HUES48 (cell line): ENCODE measurements around the gene GJA4.

Experiments used
- H3K27ac ChIP-seq: one replicate; pipeline ENCODE4 v1.7.0; 2013; ENCODE audit warnings: low read depth, low read length, inconsistent platforms
- H3K27me3 ChIP-seq: 2 replicates; pipeline ENCODE4 v1.6.1; 2013; ENCODE audit warnings: mild to moderate bottlenecking, low read length; ENCODE audit not compliant: control insufficient read depth, insufficient read depth
- H3K36me3 ChIP-seq: 2 replicates; pipeline ENCODE4 v1.6.1; 2013; ENCODE audit warnings: low read length; ENCODE audit not compliant: control insufficient read depth, insufficient read depth
- H3K4me1 ChIP-seq: 2 replicates; pipeline ENCODE4 v1.6.1; 2013; ENCODE audit warnings: mild to moderate bottlenecking, low read length; ENCODE audit not compliant: control insufficient read depth, insufficient read depth
- H3K4me3 ChIP-seq: 2 replicates; pipeline ENCODE4 v1.5.1; 2013; ENCODE audit warnings: mild to moderate bottlenecking, low read depth, low read length
- H3K9ac ChIP-seq: 2 replicates; pipeline ENCODE4 v1.6.1; 2013; ENCODE audit warnings: mild to moderate bottlenecking, low read depth, low read length, moderate library complexity
- H3K9me3 ChIP-seq: 2 replicates; pipeline ENCODE4 v1.6.1; 2013; ENCODE audit warnings: low read length; ENCODE audit not compliant: control insufficient read depth, insufficient read depth

Gene GJA4

DNA sequence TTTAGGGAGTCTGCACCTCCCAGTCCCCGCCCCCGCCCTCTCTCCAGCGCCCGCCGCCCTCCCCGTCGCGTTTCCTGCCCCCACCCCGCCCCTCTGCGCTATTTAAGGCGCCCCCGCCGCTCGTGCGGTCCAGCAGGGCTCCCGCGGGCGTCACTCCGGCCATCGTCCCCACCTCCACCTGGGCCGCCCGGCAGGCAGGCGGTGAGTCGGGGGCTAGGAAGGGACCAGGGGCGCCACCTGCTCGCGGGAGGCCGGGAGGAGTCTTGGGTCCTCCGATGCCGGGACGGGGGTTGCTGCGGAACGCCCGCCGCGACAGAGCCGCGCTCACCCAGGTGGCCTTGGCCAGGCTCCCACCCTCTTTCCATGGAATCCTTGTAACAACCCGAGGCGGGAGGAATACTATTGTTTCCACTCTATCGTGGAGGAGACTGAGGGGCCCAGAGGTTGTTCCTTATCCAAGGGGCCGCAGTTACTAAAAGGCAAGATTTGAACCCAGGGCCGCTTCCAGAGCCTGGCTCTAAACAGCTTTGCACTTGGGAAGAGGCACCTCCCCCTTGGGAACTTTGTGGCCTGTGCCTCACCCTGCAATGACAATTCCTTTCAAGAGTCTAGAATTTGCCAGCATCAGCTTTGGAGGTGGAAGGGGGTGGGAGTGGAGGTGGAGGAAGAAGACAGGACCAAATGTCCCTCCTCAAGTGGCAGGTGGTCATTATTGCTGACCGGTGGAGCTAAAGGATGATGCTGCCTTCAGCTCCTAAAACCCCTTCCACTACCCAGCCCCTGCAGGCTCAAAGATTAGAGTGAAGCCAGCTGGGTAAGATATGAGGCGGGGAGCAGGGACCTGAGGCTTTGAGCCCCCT lies at the start of gene GJA4:
GJA4 (plus strand) TSS at position 132 of the 860 bp plus-strand sequence. CDS start 1,215 bp downstream, outside the sequence.
- no peaks in the 10 kb centered on the region for H3K4me1 ChIP-seq
- no peaks in the 10 kb centered on the region for H3K9me3 ChIP-seq
- H3K27me3 ChIP-seq, result peaks cover 19% of the 10 kb centered on the region
- no peak within 1 kb of the TSS for H3K27ac ChIP-seq
- no peak within 1 kb of the TSS for H3K9ac ChIP-seq
- H3K36me3 ChIP-seq, result no peaks in the 10 kb centered on the region
- H3K4me3 ChIP-seq, result peak within 1 kb of the TSS; percentile 62

DNA sequence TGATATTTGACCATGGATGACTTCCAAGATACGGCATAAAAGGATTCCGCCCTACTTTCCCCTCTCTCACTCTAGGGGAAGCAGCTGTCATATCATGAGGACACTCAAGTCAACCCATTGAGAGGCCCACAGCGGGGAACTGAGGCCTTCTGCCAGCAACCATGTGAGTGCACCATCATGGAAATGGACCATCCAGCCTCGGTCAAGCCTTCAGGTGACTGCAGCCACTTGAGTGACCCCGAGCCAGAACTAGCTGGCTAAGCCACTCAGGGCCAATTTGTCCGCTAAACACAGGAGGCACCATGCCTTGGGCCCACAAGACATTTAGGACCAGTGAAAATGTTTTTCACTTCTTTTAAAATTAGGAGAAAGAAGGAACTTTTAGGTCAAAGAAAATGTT lies 49.0 kb upstream of the GJA4 start:
- Histone ChIP-seq H3K36me3 (no peaks in the 10 kb centered on the region), H3K9ac (no peak overlapping the region), H3K4me1 (no peaks in the 10 kb centered on the region), H3K4me3 (no peak overlapping the region), H3K27ac (no peak overlapping the region), H3K27me3 (peaks cover 6% of the 10 kb centered on the region), H3K9me3 (no peaks in the 10 kb centered on the region)

GRCh38 chr1:34744851-34745250 lies 47.9 kb upstream of the GJA4 start:
- no peaks in the 10 kb centered on the region for H3K36me3 ChIP-seq
- H3K4me1 ChIP-seq, result peaks cover 6% of the 10 kb centered on the region
- H3K9ac ChIP-seq, result no peak overlapping the region
- no peaks in the 10 kb centered on the region for H3K9me3 ChIP-seq
- H3K27ac ChIP-seq, result no peak overlapping the region
- no peak overlapping the region for H3K4me3 ChIP-seq
- peaks cover 6% of the 10 kb centered on the region for H3K27me3 ChIP-seq

DNA sequence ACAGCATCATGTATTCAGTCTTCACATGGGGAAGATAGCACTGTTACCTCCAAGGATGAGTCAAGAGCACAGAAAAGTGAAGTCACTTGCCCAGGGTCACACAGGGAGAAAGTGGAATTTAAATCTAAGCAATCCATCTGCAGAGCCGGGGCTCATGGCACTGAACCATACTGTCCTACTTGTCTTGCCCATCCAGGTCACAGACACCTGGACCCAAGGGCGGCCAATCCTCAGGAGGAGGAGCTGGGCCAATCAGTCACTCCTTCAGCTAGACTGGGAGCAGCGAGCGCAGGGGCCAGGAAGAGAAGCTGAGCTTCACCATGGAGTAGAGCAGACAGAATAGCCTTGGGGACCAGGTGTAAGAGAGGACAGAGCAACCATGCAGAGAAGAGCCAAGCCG lies 47.1 kb upstream of the GJA4 start:
- no peak overlapping the region for H3K9ac ChIP-seq
- H3K27ac ChIP-seq, result no peak overlapping the region
- no peaks in the 10 kb centered on the region for H3K36me3 ChIP-seq
- peaks cover 6% of the 10 kb centered on the region for H3K27me3 ChIP-seq
- peaks cover 11% of the 10 kb centered on the region for H3K4me1 ChIP-seq
- no peaks in the 10 kb centered on the region for H3K9me3 ChIP-seq
- no peak overlapping the region for H3K4me3 ChIP-seq

DNA sequence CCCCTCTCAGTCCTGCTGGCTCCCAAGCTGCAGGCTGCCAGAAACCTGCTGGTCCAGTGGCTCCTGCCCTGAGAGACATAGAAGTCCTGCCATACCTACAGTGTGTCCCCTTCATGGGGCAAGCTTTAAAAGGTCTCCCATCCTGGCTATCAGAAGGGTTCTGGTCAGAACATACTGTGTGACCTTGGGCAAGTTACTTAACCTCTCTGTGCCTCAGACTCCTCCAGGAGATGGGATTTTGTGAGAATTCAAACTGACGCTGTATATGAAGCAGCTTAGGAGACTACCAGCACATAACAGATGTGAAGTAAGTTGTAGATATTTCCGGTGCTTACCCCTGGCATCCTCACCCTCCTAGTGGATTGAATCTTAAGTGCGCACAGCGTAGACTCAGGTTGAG lies 46.7 kb upstream of the GJA4 start:
- Histone ChIP-seq H3K4me3 (no peak overlapping the region), H3K4me1 (peaks cover 11% of the 10 kb centered on the region), H3K27ac (no peak overlapping the region), H3K9ac (no peak overlapping the region), H3K27me3 (peaks cover 6% of the 10 kb centered on the region), H3K36me3 (no peaks in the 10 kb centered on the region), H3K9me3 (no peaks in the 10 kb centered on the region)

DNA sequence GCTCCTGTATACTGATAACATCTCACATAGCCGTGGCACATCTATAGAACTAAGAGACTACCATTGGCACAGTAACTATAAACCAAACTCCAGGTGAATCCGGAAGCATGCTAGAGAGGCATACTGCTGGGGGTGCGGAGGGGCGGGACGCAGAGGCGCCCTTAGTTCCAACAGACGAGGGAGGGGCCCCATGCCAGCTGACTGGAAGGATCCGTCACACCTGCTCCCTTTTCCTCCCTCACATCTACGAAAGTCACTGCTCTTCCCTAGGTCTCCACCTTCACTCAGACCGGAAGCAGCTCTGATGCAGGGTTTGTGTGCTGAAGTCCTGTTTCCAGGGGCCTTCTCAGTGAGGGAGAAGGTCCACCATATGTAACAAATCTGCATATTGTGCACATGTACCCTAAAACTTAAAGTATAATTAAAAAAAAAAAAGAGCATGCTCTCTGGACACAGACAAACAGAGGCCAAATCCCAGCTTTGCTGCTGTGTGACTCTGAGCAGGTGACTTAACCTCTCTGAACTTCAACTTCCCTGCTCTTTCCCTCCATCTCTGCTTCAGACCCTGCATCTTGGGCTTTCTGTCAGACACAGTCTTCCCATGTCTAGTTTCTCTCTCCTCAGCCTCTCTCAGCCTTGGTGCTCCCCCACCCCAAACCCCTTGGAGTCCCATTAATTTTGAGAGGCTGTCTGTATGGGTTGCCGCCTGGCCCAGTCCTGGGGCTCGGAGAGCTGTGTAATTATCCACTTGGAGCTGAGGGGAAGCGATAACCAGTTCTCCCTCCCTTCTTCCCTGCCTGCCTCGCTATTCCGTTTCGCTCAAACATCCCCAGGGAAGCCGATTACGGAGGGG lies 45.8 kb upstream of the GJA4 start:
- Histone ChIP-seq H3K4me3 (no peak overlapping the region), H3K9me3 (no peaks in the 10 kb centered on the region), H3K27ac (no peak overlapping the region), H3K27me3 (peaks cover 5% of the 10 kb centered on the region), H3K9ac (no peak overlapping the region), H3K4me1 (peaks cover 11% of the 10 kb centered on the region), H3K36me3 (no peaks in the 10 kb centered on the region)

- Histone ChIP-seq H3K9ac (no peak overlapping the region), H3K9me3 (no peaks in the 10 kb centered on the region), H3K27ac (no peak overlapping the region), H3K27me3 (no peaks in the 10 kb centered on the region), H3K36me3 (no peaks in the 10 kb centered on the region), H3K4me3 (no peak overlapping the region), H3K4me1 (peaks cover 11% of the 10 kb centered on the region)
Measured at GRCh38 chr1:34747638-34747941, 45.2 kb upstream of the GJA4 start.

GRCh38 chr1:34749992-34750391 lies 42.8 kb upstream of the GJA4 start:
- H3K9me3 ChIP-seq, result no peaks in the 10 kb centered on the region
- peaks cover 11% of the 10 kb centered on the region for H3K4me1 ChIP-seq
- no peak overlapping the region for H3K9ac ChIP-seq
- H3K27ac ChIP-seq, result peak overlapping the region; percentile 75
- H3K4me3 ChIP-seq, result no peak overlapping the region
- H3K27me3 ChIP-seq, result no peaks in the 10 kb centered on the region
- H3K36me3 ChIP-seq, result no peaks in the 10 kb centered on the region

DNA sequence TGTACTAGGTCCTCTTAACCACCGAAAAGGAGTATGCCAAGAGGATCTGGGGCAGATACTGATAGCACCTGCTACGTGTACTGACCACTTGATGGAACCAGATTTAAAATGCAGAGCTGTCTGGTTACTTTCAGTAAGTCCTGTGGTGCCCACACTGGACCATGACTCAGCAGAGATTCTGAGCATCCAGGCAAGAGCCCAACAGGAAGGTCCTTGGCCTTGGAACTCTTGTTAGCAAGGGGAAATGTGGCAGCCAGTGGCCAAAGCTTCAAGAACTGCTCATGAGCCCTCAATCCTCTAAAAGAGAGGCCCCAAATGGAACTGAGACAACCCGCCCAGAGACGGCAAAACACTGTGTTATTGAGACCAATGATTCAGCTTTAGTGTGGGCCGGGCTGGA lies 42.2 kb upstream of the GJA4 start:
- H3K27me3 ChIP-seq, result no peaks in the 10 kb centered on the region
- peak overlapping the region; percentile 75 for H3K27ac ChIP-seq
- no peaks in the 10 kb centered on the region for H3K36me3 ChIP-seq
- peaks cover 11% of the 10 kb centered on the region for H3K4me1 ChIP-seq
- no peak overlapping the region for H3K4me3 ChIP-seq
- no peak overlapping the region for H3K9ac ChIP-seq
- H3K9me3 ChIP-seq, result no peaks in the 10 kb centered on the region

- Histone ChIP-seq H3K27me3 (no peaks in the 10 kb centered on the region), H3K4me3 (no peak overlapping the region), H3K36me3 (no peaks in the 10 kb centered on the region), H3K27ac (no peak overlapping the region), H3K4me1 (peaks cover 11% of the 10 kb centered on the region), H3K9ac (no peak overlapping the region), H3K9me3 (no peaks in the 10 kb centered on the region)
Measured at GRCh38 chr1:34753163-34753562, 39.6 kb upstream of the GJA4 start.
